ENCODE results near the gene TMCC3. TPM values are rescaled to one million over a fixed set of nuclear protein-coding genes. Genes with fewer than 3 reads are reported as not detected.

TMCC3 gene
- total RNA-seq, 4 donors from 2014 or later: 12.4 to 47.3 (median 32.7) TPM

DNA sequence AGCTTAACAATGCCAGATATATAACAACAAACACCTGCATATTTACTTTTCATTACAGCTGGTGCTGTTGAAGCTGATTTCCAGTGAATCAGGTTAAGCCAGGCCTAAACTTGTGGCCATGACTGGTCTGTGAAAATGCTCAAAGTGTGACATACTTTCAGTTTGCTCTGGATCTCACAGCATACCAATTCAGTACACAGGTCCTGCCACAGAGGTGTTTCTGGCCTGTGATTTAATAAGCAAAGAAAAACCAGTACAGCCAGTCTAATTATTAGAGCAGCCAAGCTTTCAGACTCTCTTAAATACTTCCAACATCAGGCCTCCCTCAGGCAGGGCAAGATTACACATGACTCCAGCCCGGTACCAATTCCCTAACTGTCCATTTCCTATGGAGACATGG lies 27.4 kb upstream of the TMCC3 start:
- no peaks in the 10 kb centered on the region for H3K9me3 ChIP-seq
- intact Hi-C loops (cut with DNase I; ENCODE audit: low total_unique reads): no loop called here
- no peak for DNase-seq
- H3K27ac ChIP-seq: no peak overlapping the region
- H3K36me3 ChIP-seq: no peaks in the 10 kb centered on the region
- no peak overlapping the region for H3K4me3 ChIP-seq
- H3K27me3 ChIP-seq: no peaks in the 10 kb centered on the region
- H3K4me1 ChIP-seq: no peaks in the 10 kb centered on the region
- TF ChIP-seq CTCF (IDR thresholded peaks at IDR 0.05) (no peak), POLR2A (IDR thresholded peaks at IDR 0.05) (no peak)

- Histone ChIP-seq H3K4me1 (no peaks in the 10 kb centered on the region), H3K27me3 (no peaks in the 10 kb centered on the region), H3K36me3 (no peaks in the 10 kb centered on the region), H3K27ac (peak overlapping the region in 1 of 2 donors; percentile 25), H3K4me3 (no peak overlapping the region), H3K9me3 (no peaks in the 10 kb centered on the region)
- no peak for TF ChIP-seq CTCF (IDR thresholded peaks at IDR 0.05)
- TF ChIP-seq POLR2A (IDR thresholded peaks at IDR 0.05): no peak
- DNase-seq: no peak
- intact Hi-C loops (cut with DNase I; ENCODE audit: low total_unique reads): no loop called here
Observed at GRCh38 chr12:94676922-94677321, 26.6 kb upstream of the TMCC3 start.

DNA sequence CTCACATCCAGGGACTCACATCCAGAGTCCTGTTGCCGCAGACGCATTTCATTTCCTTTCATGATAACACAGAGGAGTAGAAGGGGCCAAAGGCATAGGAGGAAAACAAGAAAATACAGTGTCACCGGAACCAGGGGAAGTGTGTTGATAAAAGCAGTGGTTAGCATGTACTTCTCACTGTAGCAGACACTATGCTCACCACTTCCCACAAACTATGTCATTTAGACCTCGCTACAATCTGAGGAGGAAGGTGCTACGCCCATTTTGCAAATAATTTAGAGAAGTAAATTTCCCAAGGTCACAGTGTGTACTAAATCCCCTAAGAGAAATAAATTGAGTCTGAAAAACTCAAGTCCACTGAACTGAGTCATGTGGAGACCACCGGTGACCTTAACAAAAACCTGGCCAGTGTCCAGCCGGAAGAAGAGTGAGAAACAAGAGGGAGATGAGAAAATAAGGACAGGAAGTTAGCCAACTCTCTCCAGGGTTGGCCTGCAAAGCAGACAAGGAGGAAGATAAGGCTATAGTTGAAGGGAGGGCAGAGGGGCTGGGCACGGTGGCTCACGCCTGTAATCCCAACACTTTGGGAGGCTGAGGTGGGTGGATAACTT lies 25.8 kb upstream of the TMCC3 start:
- Histone ChIP-seq H3K4me1 (no peaks in the 10 kb centered on the region), H3K9me3 (no peaks in the 10 kb centered on the region), H3K27ac (peak overlapping the region in 1 of 2 donors; percentile 25), H3K36me3 (no peaks in the 10 kb centered on the region), H3K27me3 (no peaks in the 10 kb centered on the region), H3K4me3 (no peak overlapping the region)
- DNase-seq: peak in 1 of 2 donors; percentile 34
- intact Hi-C loops (cut with DNase I; ENCODE audit: low total_unique reads): no loop called here
- no peak for TF ChIP-seq POLR2A (IDR thresholded peaks at IDR 0.05)
- no peak for TF ChIP-seq CTCF (IDR thresholded peaks at IDR 0.05)

DNA sequence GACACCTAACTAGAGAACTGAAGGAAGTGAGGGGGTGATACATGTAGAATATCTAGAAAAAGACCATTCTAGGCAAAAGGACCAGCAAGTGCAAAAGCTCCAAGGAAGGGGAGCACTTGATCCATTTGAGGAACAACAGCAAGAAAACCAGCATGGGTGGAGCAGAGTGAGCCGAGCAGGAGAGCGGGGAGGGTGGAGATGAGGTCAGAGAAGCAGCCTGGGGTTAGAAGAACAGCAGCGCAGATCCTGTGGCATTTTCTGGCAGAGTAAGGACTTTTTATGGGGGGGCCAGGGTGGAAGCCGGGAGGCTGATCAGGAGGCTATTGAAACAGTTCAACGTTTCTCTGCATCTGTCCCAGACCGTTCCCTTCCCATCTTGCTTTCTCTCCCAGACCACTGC lies 24.5 kb upstream of the TMCC3 start:
- Histone ChIP-seq H3K4me3 (no peak overlapping the region), H3K27me3 (no peaks in the 10 kb centered on the region), H3K4me1 (no peaks in the 10 kb centered on the region), H3K27ac (peak overlapping the region in 1 of 2 donors; percentile 11), H3K36me3 (no peaks in the 10 kb centered on the region), H3K9me3 (no peaks in the 10 kb centered on the region)
- no peak for TF ChIP-seq POLR2A (IDR thresholded peaks at IDR 0.05)
- TF ChIP-seq CTCF (IDR thresholded peaks at IDR 0.05): no peak
- intact Hi-C loops (cut with DNase I; ENCODE audit: low total_unique reads): no loop called here
- DNase-seq: no peak

- H3K4me1 ChIP-seq: no peaks in the 10 kb centered on the region
- intact Hi-C loops (cut with DNase I; ENCODE audit: low total_unique reads): no loop called here
- peak overlapping the region; percentile 4 to 42 for H3K27ac ChIP-seq
- TF ChIP-seq POLR2A (IDR thresholded peaks at IDR 0.05) (no peak), CTCF (IDR thresholded peaks at IDR 0.05) (no peak)
- no peaks in the 10 kb centered on the region for H3K27me3 ChIP-seq
- no peaks in the 10 kb centered on the region for H3K36me3 ChIP-seq
- H3K9me3 ChIP-seq: no peaks in the 10 kb centered on the region
- DNase-seq: no peak
- H3K4me3 ChIP-seq: no peak overlapping the region
Observed at GRCh38 chr12:94674051-94674451, 23.7 kb upstream of the TMCC3 start.

All from uterus (tissue), 4 donors.